Body of pancreas (tissue), 4 donors: ENCODE data around the gene TBC1D17.

Source experiments
- POLR2A ChIP-seq, 3 donors: fragments of 450-650 bp; IDR thresholded peaks; one replicate each; pipeline ENCODE4 v1.6.1; 2016; ENCODE audit warnings: antibody characterized with exemption in 3 of 3, mild to moderate bottlenecking in 2 of 3
- TF ChIP-seq, protein P1 (sequence below), 7 experiments: fragments of 450-650 bp in 4 of 7; fragments of 200-600 bp in 3 of 7; sonication (generic) in 3 of 7; IDR thresholded peaks; one replicate each; pipeline ENCODE4 v1.5.1; 2016 to 2019; ENCODE audit warnings: antibody characterized with exemption in 7 of 7

GRCh38 chr19:49895566-49896297, 18.2 kb downstream of the TBC1D17 start:
- TF ChIP-seq, protein P1, sequence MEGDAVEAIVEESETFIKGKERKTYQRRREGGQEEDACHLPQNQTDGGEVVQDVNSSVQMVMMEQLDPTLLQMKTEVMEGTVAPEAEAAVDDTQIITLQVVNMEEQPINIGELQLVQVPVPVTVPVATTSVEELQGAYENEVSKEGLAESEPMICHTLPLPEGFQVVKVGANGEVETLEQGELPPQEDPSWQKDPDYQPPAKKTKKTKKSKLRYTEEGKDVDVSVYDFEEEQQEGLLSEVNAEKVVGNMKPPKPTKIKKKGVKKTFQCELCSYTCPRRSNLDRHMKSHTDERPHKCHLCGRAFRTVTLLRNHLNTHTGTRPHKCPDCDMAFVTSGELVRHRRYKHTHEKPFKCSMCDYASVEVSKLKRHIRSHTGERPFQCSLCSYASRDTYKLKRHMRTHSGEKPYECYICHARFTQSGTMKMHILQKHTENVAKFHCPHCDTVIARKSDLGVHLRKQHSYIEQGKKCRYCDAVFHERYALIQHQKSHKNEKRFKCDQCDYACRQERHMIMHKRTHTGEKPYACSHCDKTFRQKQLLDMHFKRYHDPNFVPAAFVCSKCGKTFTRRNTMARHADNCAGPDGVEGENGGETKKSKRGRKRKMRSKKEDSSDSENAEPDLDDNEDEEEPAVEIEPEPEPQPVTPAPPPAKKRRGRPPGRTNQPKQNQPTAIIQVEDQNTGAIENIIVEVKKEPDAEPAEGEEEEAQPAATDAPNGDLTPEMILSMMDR (IDR thresholded peaks at IDR 0.05) = no peak
- no peak for TF ChIP-seq POLR2A (IDR thresholded peaks at IDR 0.05)
